LNCaP clone FGC (cell line): Measurements from ENCODE around the gene MSGN1.

Source experiments
- DNase-seq: peaks from one replicate; pipeline ENCODE4 v3.0.0-alpha.2; 2011; ENCODE audit warnings: low read depth
- H3K4me3 ChIP-seq: 2 replicates; pipeline ENCODE4 v1.5.1; 2011; ENCODE audit warnings: mild to moderate bottlenecking, low read depth, low read length, control low read depth
- CTCF ChIP-seq: IDR thresholded peaks from 2 replicates; pipeline ENCODE4 v1.5.1; 2012; ENCODE audit warnings: mild to moderate bottlenecking; ENCODE audit not compliant: control insufficient read depth, insufficient read depth; ENCODE audit errors: extremely low read depth

Gene MSGN1

GRCh38 chr2:17788773-17789172 lies 27.5 kb upstream of the MSGN1 start:
- DNase-seq = no peak
- H3K4me3 ChIP-seq = no peak overlapping the region
- no peak for TF ChIP-seq CTCF

- no peak for DNase-seq
- no peak overlapping the region for H3K4me3 ChIP-seq
- TF ChIP-seq CTCF = no peak
Observed at GRCh38 chr2:17790536-17790935, 25.7 kb upstream of the MSGN1 start.

- H3K4me3 ChIP-seq = no peak overlapping the region
- DNase-seq = no peak
- no peak for TF ChIP-seq CTCF
Observed at GRCh38 chr2:17791121-17791816, 25.0 kb upstream of the MSGN1 start.

- TF ChIP-seq CTCF = no peak
- no peak overlapping the region for H3K4me3 ChIP-seq
- no peak for DNase-seq
Observed at GRCh38 chr2:17791817-17792130, 24.5 kb upstream of the MSGN1 start.

- H3K4me3 ChIP-seq = no peak overlapping the region
- no peak for DNase-seq
- TF ChIP-seq CTCF = no peak
Observed at GRCh38 chr2:17792515-17792914, 23.7 kb upstream of the MSGN1 start.

GRCh38 chr2:17793296-17793695 lies 23.0 kb upstream of the MSGN1 start:
- H3K4me3 ChIP-seq = no peak overlapping the region
- no peak for DNase-seq
- TF ChIP-seq CTCF = no peak

- TF ChIP-seq CTCF = no peak
- H3K4me3 ChIP-seq = no peak overlapping the region
- no peak for DNase-seq
Observed at GRCh38 chr2:17793803-17794354, 22.4 kb upstream of the MSGN1 start.
